Endothelial cell of umbilical vein (primary cell): ENCODE measurements around the gene ARHGAP21. TPM values are rescaled to one million over a fixed set of nuclear protein-coding genes. Genes with fewer than 3 reads are reported as not detected.

Experiments
- BruUV-seq: library from RNA; stranded (reverse); fragments of 400-500 nt; replicated peaks from 2 replicates; lab custom pipeline; 2021; lab: Mats Ljungman, UMichigan
- CTCF ChIA-PET: fragments of 300-600, 350-600 bp; sonication (Branson Sonifier 250); formaldehyde crosslinking; loops from one replicate; lab custom pipeline; 2021; ENCODE audit warnings: antibody characterized with exemption, inconsistent platforms; lab: Charles Lee
- POLR2A ChIA-PET: fragments of 300-600, 350-600 bp; sonication (Branson Sonifier 250); formaldehyde crosslinking; loops from one replicate; lab custom pipeline; 2021; ENCODE audit warnings: antibody characterized with exemption, inconsistent platforms; lab: Charles Lee
- DNase-seq: peaks from one replicate; pipeline ENCODE4 v3.0.0-alpha.2; 2011; ENCODE audit warnings: low read depth, low spot score
- FAIRE-seq: peaks from 2 replicates; lab custom pipeline; 2011; peaks lifted over from hg19 to GRCh38; lab: Jason Lieb, UNC
- H2AFZ ChIP-seq: 2 replicates; pipeline ENCODE4 v1.6.0; 2012; ENCODE audit warnings: low read depth, low read length, control low read depth, inconsistent platforms
- H3K27ac ChIP-seq: 2 replicates; pipeline ENCODE4 v1.5.1; 2011; ENCODE audit warnings: low read depth, mild to moderate bottlenecking, control low read depth, low read length, moderate library complexity; ENCODE audit not compliant: insufficient read depth
- H3K27me3 ChIP-seq, 2 experiments: 2 replicates each; pipeline versions ENCODE4 v1.6.0 to v1.6.1; 2011; ENCODE audit warnings: low read length in 2 of 2, mixed read lengths in 1 of 2; ENCODE audit not compliant: control insufficient read depth in 2 of 2, insufficient read depth in 2 of 2
- H3K36me3 ChIP-seq, 2 experiments: 2 replicates in 1 of 2; 3 replicates in 1 of 2; pipeline ENCODE4 v1.5.1; 2011; ENCODE audit warnings: low read length in 2 of 2, mild to moderate bottlenecking in 1 of 2, moderate library complexity in 1 of 2; ENCODE audit not compliant: control insufficient read depth in 2 of 2, insufficient read depth in 2 of 2; ENCODE audit errors: extremely low read depth in 1 of 2
- H3K4me1 ChIP-seq: 3 replicates; pipeline ENCODE4 v1.5.1; 2011; ENCODE audit warnings: mild to moderate bottlenecking, low read length; ENCODE audit not compliant: control insufficient read depth, insufficient read depth; ENCODE audit errors: extremely low read depth
- H3K4me2 ChIP-seq: 2 replicates; pipeline ENCODE4 v1.6.1; 2011; ENCODE audit warnings: low read length, control low read depth, mixed read lengths; ENCODE audit not compliant: insufficient read depth
- H3K4me3 ChIP-seq, 3 experiments: fragments of 200-600 bp in 1 of 3; sonication (generic), shearing (Covaris generic) in 1 of 3; replicated peaks in 1 of 3; 2 replicates each; pipeline ENCODE4 v1.5.1; 2011 to 2016; ENCODE audit warnings: control low read depth in 3 of 3, low read length in 3 of 3, mild to moderate bottlenecking in 2 of 3, inconsistent platforms in 1 of 3, low read depth in 1 of 3, moderate library complexity in 1 of 3; ENCODE audit not compliant: insufficient read depth in 1 of 3
- H3K79me2 ChIP-seq: 2 replicates; pipeline ENCODE4 v1.6.0; 2012; ENCODE audit warnings: low read length, inconsistent platforms; ENCODE audit not compliant: control insufficient read depth, insufficient read depth
- H3K9ac ChIP-seq: replicated peaks from 2 replicates; pipeline ENCODE3; 2011; ENCODE audit warnings: low read length, control low read depth; ENCODE audit not compliant: insufficient read depth; ENCODE audit errors: extremely low read depth
- H3K9me1 ChIP-seq: replicated peaks from 3 replicates; pipeline ENCODE4 v1.6.0; 2011; ENCODE audit warnings: mild to moderate bottlenecking, low read length; ENCODE audit not compliant: control insufficient read depth, insufficient read depth; ENCODE audit errors: extremely low read depth
- H3K9me3 ChIP-seq: replicated peaks from 2 replicates; pipeline ENCODE4 v1.5.1; 2012; ENCODE audit warnings: low read length, inconsistent platforms; ENCODE audit not compliant: control insufficient read depth, insufficient read depth
- H4K20me1 ChIP-seq: replicated peaks from 2 replicates; pipeline ENCODE3; 2011; ENCODE audit warnings: mild to moderate bottlenecking, low read length; ENCODE audit not compliant: control insufficient read depth, insufficient read depth; ENCODE audit errors: extremely low read depth
- EZH2 ChIP-seq: IDR thresholded peaks from 2 replicates; pipeline ENCODE4 v1.6.1; 2012; ENCODE audit warnings: borderline replicate concordance, low read depth, mild to moderate bottlenecking, moderate library complexity, low read length, inconsistent platforms; ENCODE audit not compliant: severe bottlenecking
- GATA2 ChIP-seq: IDR thresholded peaks from 2 replicates; pipeline ENCODE4 v1.7.0; 2011; ENCODE audit warnings: low read depth, mild to moderate bottlenecking, moderate library complexity, mixed read lengths, low read length; ENCODE audit not compliant: insufficient read length, insufficient read depth
- JUN ChIP-seq: IDR thresholded peaks from 2 replicates; pipeline ENCODE4 v1.6.1; 2011; ENCODE audit warnings: borderline replicate concordance, low read depth; ENCODE audit not compliant: insufficient read length, insufficient read depth
- POLR2A ChIP-seq: IDR thresholded peaks from 2 replicates; pipeline ENCODE4 v1.6.1; 2012; ENCODE audit warnings: low read depth, mild to moderate bottlenecking, control low read depth, low read length
- POLR2AphosphoS5 ChIP-seq: IDR thresholded peaks from 2 replicates; pipeline ENCODE4 v1.6.1; 2012; ENCODE audit warnings: low read depth, mild to moderate bottlenecking, control low read depth, low read length, moderate library complexity; ENCODE audit not compliant: insufficient read depth
- dilution Hi-C: fragments of 300-500 bp; cut with MboI; formaldehyde crosslinking; loops from one replicate; pipeline ENCODE4 v1.15.0; 2019; ENCODE audit warnings: low sequenced_read_pairs; ENCODE audit not compliant: extremely low pct_ligation_motif_present
- intact Hi-C: fragments of 100-400 bp; cut with micrococcal nuclease; formaldehyde crosslinking; loops from one replicate; pipeline ENCODE4 v1.10.0; 2022
- polyA plus RNA-seq, 4 experiments: library from polyadenylated mRNA; depleted of rRNA in 3 of 4; stranded (reverse) in 3 of 4; unstranded in 1 of 4; fragments of >200 nt; gene quantifications; 2 replicates each; pipeline versions ENCODE4 v1.2.1 to v1.2.3, GENCODE V29; 2011 to 2012; ENCODE audit warnings: missing spikeins in 1 of 4
- total RNA-seq: library from RNA; stranded (reverse); gene quantifications from 2 replicates; pipeline ENCODE4 v1.2.3, GENCODE V29; 2021
- TF ChIP-seq, protein P1 (sequence below), 2 donors: IDR thresholded peaks; 1 replicate in 1 of 2; 2 replicates in 1 of 2; pipeline ENCODE4 v1.5.1; 2011; ENCODE audit warnings: low read length in 2 of 2, mild to moderate bottlenecking in 2 of 2, moderate library complexity in 2 of 2, control low read depth in 1 of 2, inconsistent platforms in 1 of 2, low read depth in 1 of 2; ENCODE audit not compliant: insufficient read depth in 1 of 2; ENCODE audit errors: extremely low read depth in 1 of 2
- TF ChIP-seq, protein P2 (sequence below): IDR thresholded peaks from 2 replicates; pipeline ENCODE4 v1.6.1; 2011; ENCODE audit not compliant: insufficient read depth, insufficient read length

ARHGAP21 gene
- total and polyA plus RNA-seq, 2 donors (not counting 3 experiments of a cell fraction or from before 2014, with no cell fraction given): 29.5 to 97.8 TPM

DNA sequence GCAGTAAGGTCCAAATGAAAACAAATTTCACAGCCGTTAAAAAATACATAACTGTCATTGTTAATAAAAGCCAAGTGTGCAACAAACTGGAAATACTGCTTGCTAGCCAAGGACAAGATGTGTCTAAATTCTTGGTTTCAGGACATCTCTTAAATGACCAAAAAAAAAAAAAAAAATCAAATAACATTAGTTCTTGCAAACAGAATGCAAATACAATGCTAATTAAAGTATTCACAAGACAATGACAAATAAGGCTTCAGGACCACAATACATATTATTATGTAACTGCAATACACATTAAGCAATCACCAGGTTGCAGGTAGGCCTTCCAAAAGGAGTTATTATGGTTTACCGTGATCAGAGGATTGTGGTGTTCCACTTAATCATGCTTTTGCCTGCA lies 3.6 kb downstream of the ARHGAP21 start:
- Histone ChIP-seq H2AFZ (no peak overlapping the region), H3K4me3 (peak overlapping the region; percentile 50 to 94 (median 91)), H3K9me3 (no peaks in the 10 kb centered on the region), H3K27me3 (no peaks in the 10 kb centered on the region), H3K4me1 (peaks cover 50% of the 10 kb centered on the region), H3K36me3 (peaks cover 0 to 8% of the 10 kb centered on the region in 2 experiments), H3K27ac (no peak overlapping the region), H3K79me2 (peaks cover 81% of the 10 kb centered on the region), H3K4me2 (peak overlapping the region; percentile 99), H3K9ac (peak overlapping the region; percentile 39), H3K9me1 (no peaks in the 10 kb centered on the region), H4K20me1 (peaks cover 24% of the 10 kb centered on the region)
- POLR2A ChIA-PET: no interaction called here
- TF ChIP-seq GATA2: no peak
- TF ChIP-seq EZH2: no peak
- TF ChIP-seq POLR2AphosphoS5: no peak
- TF ChIP-seq, protein P1, sequence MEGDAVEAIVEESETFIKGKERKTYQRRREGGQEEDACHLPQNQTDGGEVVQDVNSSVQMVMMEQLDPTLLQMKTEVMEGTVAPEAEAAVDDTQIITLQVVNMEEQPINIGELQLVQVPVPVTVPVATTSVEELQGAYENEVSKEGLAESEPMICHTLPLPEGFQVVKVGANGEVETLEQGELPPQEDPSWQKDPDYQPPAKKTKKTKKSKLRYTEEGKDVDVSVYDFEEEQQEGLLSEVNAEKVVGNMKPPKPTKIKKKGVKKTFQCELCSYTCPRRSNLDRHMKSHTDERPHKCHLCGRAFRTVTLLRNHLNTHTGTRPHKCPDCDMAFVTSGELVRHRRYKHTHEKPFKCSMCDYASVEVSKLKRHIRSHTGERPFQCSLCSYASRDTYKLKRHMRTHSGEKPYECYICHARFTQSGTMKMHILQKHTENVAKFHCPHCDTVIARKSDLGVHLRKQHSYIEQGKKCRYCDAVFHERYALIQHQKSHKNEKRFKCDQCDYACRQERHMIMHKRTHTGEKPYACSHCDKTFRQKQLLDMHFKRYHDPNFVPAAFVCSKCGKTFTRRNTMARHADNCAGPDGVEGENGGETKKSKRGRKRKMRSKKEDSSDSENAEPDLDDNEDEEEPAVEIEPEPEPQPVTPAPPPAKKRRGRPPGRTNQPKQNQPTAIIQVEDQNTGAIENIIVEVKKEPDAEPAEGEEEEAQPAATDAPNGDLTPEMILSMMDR (IDR thresholded peaks at IDR 0.05; ENCODE audit: extremely low read depth in 1 of 2, insufficient read depth in 1 of 2, low read depth in 1 of 2, low read length in 2 of 2): no peak
- TF ChIP-seq JUN: no peak
- no peak for TF ChIP-seq POLR2A
- TF ChIP-seq, protein P2, sequence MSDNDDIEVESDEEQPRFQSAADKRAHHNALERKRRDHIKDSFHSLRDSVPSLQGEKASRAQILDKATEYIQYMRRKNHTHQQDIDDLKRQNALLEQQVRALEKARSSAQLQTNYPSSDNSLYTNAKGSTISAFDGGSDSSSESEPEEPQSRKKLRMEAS: no peak
- dilution Hi-C loops (no loop called here), intact Hi-C loops (loop anchor here (2.0 kb wide), 1 partner anchor 13 kb away; no protein-coding TSS in a partner anchor)
- CTCF ChIA-PET: no interaction called here
- FAIRE-seq (no peak), DNase-seq (no peak)
- BruUV-seq: no TSS peak
